ENCODE results near the gene LETM1. TPM values are rescaled to one million over a fixed set of nuclear protein-coding genes. Genes with fewer than 3 reads are reported as not detected.

Gene LETM1
- total RNA-seq, 1 experiment from 2014 or later: 67.3 TPM

- Histone ChIP-seq H4K20me1 (ENCODE audit: insufficient read depth) (no peaks in the 10 kb centered on the region), H3K9me2 (ENCODE audit: insufficient read depth) (no peaks in the 10 kb centered on the region), H3K79me2 (ENCODE audit: insufficient read depth, low read length) (no peaks in the 10 kb centered on the region), H3K4me1 (ENCODE audit: control insufficient read depth in 1 of 2, insufficient read depth in 2 of 2, low read length in 2 of 2) (peaks cover 0 to 5% of the 10 kb centered on the region in 2 experiments; a peak in 1 of 4 replicates), H3K27me3 (ENCODE audit: insufficient read depth, low read length) (no peaks in the 10 kb centered on the region), H3K27ac (ENCODE audit: low read depth, low read length) (no peak overlapping the region), H3K4me2 (ENCODE audit: low read length) (no peak overlapping the region), H2AFZ (ENCODE audit: low read depth, low read length, poor library complexity, severe bottlenecking) (no peak overlapping the region), H3K36me3 (ENCODE audit: control insufficient read depth in 1 of 2, insufficient read depth in 2 of 2, low read length in 2 of 2) (peaks cover 9 to 23% of the 10 kb centered on the region in 2 experiments; a peak in 3 of 4 replicates), H3K4me3 (replicated peaks in 1 of 2; ENCODE audit: low read depth in 1 of 2, low read length in 2 of 2) (no peak overlapping the region), H3K9ac (ENCODE audit: low read length) (no peak overlapping the region), H3K9me3 (ENCODE audit: control insufficient read depth in 1 of 2, insufficient read depth in 1 of 2, low read depth in 1 of 2, low read length in 2 of 2) (no peaks in the 10 kb centered on the region)
- no TSS peak for BruUV-seq (replicated peaks)
- intact Hi-C loops (cut with micrococcal nuclease): loop anchor here (1.0 to 5.0 kb wide), 3 partner anchors 62 to 372 kb away; no protein-coding TSS in a partner anchor
- ChIA-PET RAD21 (ENCODE audit: low non-redundant PET in 1 of 2, low total read pairs in 2 of 2, uncharacterized antibody in 2 of 2, unreplicated experiment in 2 of 2) (interaction anchor here (0.6 to 2.1 kb wide), 3 partner anchors 61 to 63 kb away, joined by 5 to 8 read pairs (median 7); no protein-coding TSS in a partner anchor), POLR2A (no interaction called here), CTCF (interaction anchor here (1.0 to 5.3 kb wide), 4 partner anchors 19 to 66 kb away, joined by 6 to 43 read pairs (median 10); no protein-coding TSS in a partner anchor)
- TF ChIP-seq JUND (IDR thresholded peaks at IDR 0.05) (no peak), ZFX (IDR thresholded peaks at IDR 0.05) (no peak), FOSL1 (IDR thresholded peaks at IDR 0.05; ENCODE audit: low read depth) (no peak), REST (IDR thresholded peaks at IDR 0.05; ENCODE audit: low read depth) (no peak), YY1 (IDR thresholded peaks at IDR 0.05; ENCODE audit: extremely low read depth, insufficient replicate concordance, low read depth, low read length) (no peak), TCF7L2 (IDR thresholded peaks at IDR 0.05; ENCODE audit: borderline replicate concordance, extremely low read depth, insufficient read depth, insufficient read length) (no peak), EGR1 (IDR thresholded peaks at IDR 0.05; ENCODE audit: low read depth) (no peak), CBX3 (IDR thresholded peaks at IDR 0.05; ENCODE audit: low read depth) (no peak), CTCF (IDR thresholded peaks at IDR 0.05 in 2 of 3, conservative IDR thresholded peaks at IDR 0.05 in 1 of 3; ENCODE audit: borderline replicate concordance in 1 of 3, insufficient read depth in 1 of 3, low read depth in 2 of 3, low read length in 2 of 3) (no peak), ATF3 (IDR thresholded peaks at IDR 0.05) (no peak), CEBPB (IDR thresholded peaks at IDR 0.05; ENCODE audit: low read depth) (no peak)
- no peak for ATAC-seq
- DNase-seq (ENCODE audit: low read depth, low spot score): no peak
These were observed 45.2 kb downstream of the LETM1 start for GRCh38 chr4:1810765-1811164.
